ENCODE results near the gene PIK3R2.
A peak's percentile ranks its signal among the peaks of the same experiment; 100 is the strongest.

The PIK3R2 gene

DNA sequence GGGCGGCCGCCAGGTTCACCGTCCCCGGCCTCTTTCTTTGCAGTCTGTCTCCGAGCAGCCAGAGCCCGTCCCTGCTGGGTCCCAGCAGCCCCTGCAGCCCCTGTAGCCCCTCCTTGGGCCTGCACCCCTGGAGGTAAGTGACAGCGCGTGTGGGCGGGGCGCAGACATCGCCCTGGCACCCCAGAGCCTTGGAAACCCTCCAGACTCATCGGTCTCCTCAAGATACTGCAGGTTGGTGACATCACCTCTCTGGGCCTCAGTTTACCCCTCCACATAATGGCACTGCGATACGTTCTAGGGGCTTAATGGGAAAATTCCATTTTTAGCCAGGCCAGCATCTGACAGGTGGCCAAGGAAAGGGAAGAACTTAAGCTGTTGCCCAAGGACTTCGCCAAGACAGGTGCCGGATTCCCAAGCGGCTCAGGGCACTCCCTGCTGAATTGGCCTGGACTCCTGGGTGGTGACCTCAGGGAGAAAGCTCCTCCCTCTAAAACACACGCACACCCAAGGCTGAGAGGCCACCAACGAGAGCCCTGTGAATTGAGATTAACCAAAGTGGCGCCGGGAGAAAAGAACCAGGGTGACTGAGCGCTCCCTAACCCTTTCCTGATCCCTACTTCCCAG is 42.2 kb upstream of the PIK3R2 start:
- no peak for DNase-seq (ENCODE audit: low read depth)
- TF ChIP-seq, protein P1, sequence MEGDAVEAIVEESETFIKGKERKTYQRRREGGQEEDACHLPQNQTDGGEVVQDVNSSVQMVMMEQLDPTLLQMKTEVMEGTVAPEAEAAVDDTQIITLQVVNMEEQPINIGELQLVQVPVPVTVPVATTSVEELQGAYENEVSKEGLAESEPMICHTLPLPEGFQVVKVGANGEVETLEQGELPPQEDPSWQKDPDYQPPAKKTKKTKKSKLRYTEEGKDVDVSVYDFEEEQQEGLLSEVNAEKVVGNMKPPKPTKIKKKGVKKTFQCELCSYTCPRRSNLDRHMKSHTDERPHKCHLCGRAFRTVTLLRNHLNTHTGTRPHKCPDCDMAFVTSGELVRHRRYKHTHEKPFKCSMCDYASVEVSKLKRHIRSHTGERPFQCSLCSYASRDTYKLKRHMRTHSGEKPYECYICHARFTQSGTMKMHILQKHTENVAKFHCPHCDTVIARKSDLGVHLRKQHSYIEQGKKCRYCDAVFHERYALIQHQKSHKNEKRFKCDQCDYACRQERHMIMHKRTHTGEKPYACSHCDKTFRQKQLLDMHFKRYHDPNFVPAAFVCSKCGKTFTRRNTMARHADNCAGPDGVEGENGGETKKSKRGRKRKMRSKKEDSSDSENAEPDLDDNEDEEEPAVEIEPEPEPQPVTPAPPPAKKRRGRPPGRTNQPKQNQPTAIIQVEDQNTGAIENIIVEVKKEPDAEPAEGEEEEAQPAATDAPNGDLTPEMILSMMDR (conservative IDR thresholded peaks at IDR 0.05; ENCODE audit: low read depth, low read length): no peak
- peak overlapping the region; percentile 72 for H3K4me3 ChIP-seq (ENCODE audit: low read depth, low read length)

DNA sequence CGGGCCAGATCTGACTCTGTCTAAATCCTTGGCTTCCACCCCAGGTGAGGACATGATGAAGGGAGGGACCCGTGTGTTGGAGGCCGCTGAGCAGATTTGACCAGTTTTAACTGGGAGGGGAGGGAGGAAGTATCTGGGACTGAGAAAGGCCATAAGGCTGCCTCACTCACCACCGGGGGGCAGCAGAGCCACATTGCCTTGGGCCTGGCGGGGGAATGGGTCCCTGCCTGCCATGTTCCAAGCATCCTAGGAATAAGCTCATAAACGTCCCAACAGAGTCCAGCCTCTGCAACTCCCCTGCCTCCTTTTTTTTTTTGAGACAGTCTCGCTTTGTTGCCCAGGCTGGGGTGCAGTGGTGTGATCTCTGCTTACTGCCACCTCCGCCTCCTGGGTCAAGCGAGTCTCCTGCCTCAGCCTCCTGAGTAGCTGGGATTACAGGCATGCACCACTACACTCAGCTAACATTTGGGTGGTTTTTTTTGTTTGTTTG is 39.9 kb upstream of the PIK3R2 start:
- DNase-seq (ENCODE audit: low read depth): peak; percentile 88
- no peak overlapping the region for H3K4me3 ChIP-seq (ENCODE audit: low read depth, low read length)
- TF ChIP-seq, protein P1 (conservative IDR thresholded peaks at IDR 0.05; ENCODE audit: low read depth, low read length): peak; percentile 97

DNA sequence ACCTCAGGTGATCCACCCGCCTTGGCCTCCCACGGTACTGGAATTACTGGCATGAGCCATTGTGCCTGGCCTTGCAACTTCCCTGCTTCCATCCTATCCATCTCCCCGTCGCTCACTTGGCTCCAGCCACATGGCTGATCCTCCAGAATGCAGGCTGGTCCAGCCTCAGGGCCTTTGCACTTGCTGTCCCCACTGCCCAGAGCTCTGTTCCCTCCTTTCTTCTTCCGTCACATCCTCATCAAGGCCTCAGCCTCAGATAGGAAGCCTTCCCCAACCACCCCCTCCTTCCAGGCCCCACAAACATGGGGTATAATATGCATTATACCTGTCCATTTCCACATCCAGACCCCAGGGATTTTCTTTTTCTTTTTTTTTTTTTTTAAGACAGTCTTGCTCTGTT is 39.1 kb upstream of the PIK3R2 start:
- no peak for DNase-seq (ENCODE audit: low read depth)
- H3K4me3 ChIP-seq (ENCODE audit: low read depth, low read length): no peak overlapping the region
- TF ChIP-seq, protein P1 (conservative IDR thresholded peaks at IDR 0.05; ENCODE audit: low read depth, low read length): no peak

DNA sequence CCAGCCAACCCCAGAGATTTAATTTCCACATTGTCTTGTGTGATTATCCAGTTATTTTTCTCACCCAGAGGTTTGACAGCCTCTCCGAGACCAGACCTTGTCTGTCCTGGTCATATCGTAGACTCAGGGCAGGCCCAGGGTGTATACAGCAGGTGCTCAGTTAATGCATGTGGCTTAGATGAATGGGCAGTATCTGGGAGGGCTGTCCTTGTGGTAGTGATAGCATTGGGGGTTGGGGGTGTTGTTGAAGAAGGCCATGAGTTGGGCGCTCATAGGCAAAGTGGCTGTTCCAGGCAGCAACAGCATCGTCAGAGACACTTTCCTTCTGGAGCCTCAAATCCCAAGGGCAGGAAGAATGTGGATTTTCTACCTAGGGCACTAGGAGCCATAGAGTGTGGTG is 38.5 kb upstream of the PIK3R2 start:
- TF ChIP-seq, protein P1 (conservative IDR thresholded peaks at IDR 0.05; ENCODE audit: low read depth, low read length): no peak
- no peak overlapping the region for H3K4me3 ChIP-seq (ENCODE audit: low read depth, low read length)
- no peak for DNase-seq (ENCODE audit: low read depth)

DNA sequence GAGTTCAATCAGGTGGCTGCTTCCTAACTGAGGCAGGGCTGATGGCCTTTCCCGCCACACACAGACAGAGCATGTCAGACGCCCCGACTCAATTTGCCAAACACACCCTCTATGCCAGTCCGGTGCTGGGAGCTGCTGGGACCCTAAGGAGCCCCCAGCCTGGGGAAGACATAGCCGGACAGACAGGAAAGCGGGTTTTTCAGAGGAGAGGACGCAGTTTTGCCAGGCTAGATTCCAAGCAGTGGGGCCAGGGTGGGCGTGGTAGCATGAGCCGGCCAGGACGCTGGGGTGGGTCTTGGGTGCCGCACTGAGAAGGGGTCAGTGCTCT is 35.6 kb upstream of the PIK3R2 start:
- TF ChIP-seq, protein P1 (conservative IDR thresholded peaks at IDR 0.05; ENCODE audit: low read depth, low read length): no peak
- DNase-seq (ENCODE audit: low read depth): no peak
- H3K4me3 ChIP-seq (ENCODE audit: low read depth, low read length): peak overlapping the region; percentile 44

DNA sequence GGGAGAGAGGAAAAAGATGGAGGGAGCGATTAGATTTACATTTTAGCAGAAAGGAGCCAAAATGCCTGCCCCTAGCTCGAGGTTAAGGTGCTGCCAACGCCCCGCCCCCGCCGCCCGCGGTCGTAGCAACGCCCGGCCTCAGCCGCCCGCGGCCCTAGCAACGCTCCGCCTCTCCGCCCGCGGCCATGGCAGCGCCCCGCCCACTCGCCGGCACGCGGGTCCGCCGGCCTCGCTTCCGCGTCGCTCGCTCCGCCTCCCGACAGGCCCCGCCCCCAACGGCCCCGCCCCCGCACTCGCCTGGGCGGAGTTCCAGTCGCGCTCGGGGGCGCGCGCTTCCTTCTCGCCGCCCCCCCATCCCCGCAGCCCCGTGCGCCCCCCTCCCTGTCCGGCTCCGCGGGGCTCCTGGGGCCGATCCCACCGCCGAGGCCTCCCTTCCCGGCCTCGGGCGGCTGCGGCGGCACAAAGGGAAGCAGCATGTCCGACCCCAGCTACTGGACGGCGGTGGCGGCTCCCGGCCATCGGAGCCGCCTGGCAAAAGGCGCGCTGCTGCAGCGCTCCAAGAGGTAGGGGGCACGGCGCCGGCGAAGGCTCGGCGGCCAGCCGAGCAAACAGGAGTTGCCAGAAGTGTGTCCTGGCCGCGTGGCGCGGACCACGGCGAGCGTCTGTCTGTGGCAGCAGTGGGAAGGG is 35.1 kb upstream of the PIK3R2 start:
- TF ChIP-seq, protein P1 (conservative IDR thresholded peaks at IDR 0.05; ENCODE audit: low read depth, low read length): no peak
- peak; percentile 85 for DNase-seq (ENCODE audit: low read depth)

More for the DNA sequence above, 35.1 kb upstream of the PIK3R2 start:
- H3K4me3 ChIP-seq (ENCODE audit: low read depth, low read length): peak overlapping the region; percentile 68
